Astrocyte of the spinal cord (primary cell): ENCODE results near the gene MTARC2.

ENCODE experiments used
- DNase-seq: peaks from one replicate; pipeline ENCODE4 v3.0.0; 2011; ENCODE audit warnings: low read depth, low spot score
- H3K4me3 ChIP-seq: 2 replicates; pipeline ENCODE4 v1.5.1; 2011; ENCODE audit warnings: low read depth, mild to moderate bottlenecking, low read length, moderate library complexity
- in situ Hi-C: cut with HindIII; loops from 2 replicates; pipeline ENCODE4 v1.10.0; 2017; ENCODE audit warnings: low sequenced_read_pairs
- TF ChIP-seq, protein P1 (sequence below): IDR thresholded peaks from 2 replicates; pipeline ENCODE4 v1.5.1; 2012; ENCODE audit warnings: low read depth, mild to moderate bottlenecking, low read length, inconsistent platforms

MTARC2 gene

DNA sequence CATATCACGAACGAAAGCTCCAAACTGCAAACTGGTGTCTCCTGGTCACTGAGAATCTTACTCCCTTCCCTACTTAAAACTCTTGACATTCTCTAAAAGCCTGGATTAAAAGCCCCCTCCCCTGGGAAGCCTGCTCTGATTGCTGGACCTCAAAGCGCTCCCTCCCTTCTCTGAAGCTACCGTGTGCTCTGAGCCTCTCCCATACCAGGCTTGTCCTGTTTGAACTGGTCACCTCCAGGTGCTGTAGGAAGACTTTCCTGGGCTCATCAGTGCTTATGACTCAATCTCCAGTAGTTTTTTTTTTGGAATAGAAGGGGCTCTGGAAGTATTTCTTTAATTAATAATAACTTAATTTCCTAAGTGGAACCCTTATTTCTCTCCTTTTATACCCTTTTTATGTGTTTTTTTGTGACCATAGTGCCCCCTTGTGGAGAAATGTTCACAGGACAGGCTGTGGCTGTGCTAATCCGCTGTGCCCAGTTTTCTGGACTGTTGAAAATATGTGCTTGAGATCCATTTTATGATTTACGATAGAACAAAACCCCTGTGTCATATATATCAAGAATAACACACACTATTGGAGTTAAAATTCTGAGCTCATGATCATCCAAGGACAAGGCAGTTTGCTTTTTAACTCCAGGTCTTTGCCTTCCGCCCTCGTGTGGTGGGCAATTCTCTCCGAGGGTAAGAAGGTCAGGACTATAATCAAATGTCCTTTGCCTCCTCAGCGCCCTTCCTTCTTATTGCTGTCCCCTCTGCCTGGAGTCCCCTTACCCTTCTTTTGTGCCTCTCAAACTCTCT is 55.5 kb downstream of the MTARC2 start:
- peak; percentile 42 for DNase-seq
- TF ChIP-seq, protein P1, sequence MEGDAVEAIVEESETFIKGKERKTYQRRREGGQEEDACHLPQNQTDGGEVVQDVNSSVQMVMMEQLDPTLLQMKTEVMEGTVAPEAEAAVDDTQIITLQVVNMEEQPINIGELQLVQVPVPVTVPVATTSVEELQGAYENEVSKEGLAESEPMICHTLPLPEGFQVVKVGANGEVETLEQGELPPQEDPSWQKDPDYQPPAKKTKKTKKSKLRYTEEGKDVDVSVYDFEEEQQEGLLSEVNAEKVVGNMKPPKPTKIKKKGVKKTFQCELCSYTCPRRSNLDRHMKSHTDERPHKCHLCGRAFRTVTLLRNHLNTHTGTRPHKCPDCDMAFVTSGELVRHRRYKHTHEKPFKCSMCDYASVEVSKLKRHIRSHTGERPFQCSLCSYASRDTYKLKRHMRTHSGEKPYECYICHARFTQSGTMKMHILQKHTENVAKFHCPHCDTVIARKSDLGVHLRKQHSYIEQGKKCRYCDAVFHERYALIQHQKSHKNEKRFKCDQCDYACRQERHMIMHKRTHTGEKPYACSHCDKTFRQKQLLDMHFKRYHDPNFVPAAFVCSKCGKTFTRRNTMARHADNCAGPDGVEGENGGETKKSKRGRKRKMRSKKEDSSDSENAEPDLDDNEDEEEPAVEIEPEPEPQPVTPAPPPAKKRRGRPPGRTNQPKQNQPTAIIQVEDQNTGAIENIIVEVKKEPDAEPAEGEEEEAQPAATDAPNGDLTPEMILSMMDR: peak; percentile 78
- in situ Hi-C loops: no loop called here
- no peak overlapping the region for H3K4me3 ChIP-seq

DNA sequence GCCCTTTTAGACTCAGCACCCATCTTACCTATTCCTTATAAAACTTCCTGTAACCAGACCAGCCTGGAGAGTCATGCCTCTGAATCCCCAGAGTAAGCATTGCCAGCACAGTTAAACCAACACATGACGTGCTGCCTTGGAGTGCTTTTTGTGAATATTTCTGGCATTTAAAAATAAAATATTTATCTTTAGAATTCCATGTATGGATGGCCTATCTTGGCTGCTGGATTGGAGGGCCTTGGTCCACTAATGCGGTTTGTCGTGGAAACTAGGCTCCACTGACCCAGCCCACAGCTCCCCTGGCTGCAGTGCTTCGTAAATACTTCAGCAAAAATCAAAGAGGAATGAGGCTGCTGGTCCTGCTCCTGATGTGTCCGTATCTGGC is 56.1 kb downstream of the MTARC2 start:
- TF ChIP-seq, protein P1: no peak

DNA sequence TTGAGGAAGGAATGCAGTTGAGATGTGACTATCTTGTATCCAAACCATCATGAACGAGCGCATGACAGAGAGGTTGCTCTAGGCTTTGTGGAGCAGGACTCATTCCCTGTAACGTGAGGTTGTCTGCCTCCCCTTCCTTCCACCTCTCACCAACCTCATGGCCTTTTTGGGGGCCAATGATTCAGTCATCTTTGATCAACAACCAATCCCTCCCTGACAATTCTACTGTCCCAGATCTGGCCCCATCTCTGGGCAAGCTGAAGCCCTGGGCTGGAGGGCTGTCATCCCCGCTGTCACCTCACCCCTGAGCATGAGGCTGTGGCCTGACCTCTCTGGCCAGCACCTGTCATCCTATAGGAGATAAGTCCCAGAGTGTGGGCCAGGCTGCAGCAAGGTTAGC is 58.3 kb downstream of the MTARC2 start:
- H3K4me3 ChIP-seq: no peak overlapping the region
- in situ Hi-C loops: no loop called here
- DNase-seq: no peak
- TF ChIP-seq, protein P1: no peak

More for the DNA sequence above, 56.1 kb downstream of the MTARC2 start:
- H3K4me3 ChIP-seq: no peak overlapping the region
- in situ Hi-C loops: no loop called here
- no peak for DNase-seq

DNA sequence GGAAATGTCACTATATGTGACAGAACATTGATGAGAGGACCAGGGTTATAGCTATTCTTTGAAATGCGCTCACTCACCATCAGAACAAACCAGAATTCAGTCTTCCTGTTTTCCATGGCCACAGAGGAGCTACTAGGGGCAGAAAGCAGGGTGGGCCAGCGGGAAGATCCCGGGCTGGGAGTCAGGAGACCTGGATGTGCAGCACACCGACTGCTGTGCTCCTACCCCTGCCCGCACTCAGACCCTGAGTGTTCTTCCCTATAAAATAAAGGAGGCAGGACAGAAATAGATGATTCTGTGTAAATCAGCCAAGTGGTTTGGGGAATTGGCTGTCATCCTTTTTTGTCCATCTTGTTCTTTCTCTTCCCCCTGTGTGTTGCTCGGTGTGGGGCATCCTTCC is 59.6 kb downstream of the MTARC2 start:
- in situ Hi-C loops: no loop called here
- TF ChIP-seq, protein P1: no peak
- no peak for DNase-seq
- H3K4me3 ChIP-seq: no peak overlapping the region

DNA sequence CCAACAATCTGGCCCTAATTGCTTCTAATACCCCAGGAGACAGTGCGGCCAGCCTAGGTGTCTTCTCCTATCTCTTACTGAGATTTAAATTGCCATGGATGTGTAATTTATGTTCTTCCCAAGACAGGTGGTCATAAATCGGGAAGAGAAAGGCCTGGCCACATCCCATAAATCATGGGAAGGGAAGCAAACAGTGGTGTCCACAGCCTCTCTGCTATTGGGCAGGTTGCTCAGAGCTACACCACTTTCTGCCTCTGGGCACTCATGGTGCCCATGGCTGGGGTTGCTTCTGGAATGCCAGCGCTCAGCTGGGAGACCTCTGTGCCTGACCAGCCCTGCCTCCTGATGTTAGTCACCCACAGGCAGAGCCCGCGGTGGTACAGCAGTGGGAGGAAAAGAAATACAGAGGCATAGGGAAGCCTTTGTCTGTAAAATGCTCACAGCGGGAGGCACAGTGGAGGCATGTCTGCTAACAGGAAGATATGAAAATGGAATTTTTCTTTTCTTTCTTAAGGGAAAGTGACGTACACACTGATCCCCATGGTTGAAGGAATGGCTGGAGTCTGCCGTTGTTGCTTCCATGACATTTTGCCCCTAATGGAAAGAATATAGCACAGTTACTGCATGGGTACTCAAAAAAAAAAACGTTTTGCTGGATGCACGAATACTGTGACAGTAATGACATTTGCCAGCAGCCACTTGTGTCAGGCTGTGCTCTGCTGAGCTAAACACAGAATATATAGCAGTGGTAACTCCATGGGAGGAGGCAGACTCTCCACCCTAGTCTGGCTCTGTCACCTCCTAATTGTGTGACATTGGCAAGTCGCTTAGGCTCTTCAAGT is 60.4 kb downstream of the MTARC2 start:
- in situ Hi-C loops: no loop called here
- H3K4me3 ChIP-seq: no peak overlapping the region
- DNase-seq: peak; percentile 36
- TF ChIP-seq, protein P1: no peak

DNA sequence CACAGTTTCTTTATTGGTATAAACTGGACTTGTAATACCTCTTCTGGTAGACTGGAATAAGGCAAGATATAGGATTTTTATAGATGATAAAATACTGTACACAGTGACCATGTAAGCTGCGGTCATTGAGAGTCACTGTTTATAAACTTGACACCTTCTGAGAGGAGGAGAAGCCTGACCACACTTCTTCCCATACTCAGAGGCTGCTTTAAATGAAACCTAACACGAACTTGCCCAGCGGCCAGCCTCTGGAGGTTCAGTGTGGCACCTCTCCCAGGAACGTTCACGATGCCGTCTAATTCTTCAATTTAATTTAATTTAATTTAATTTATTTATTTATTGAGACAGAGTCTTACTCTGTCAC is 61.0 kb downstream of the MTARC2 start:
- TF ChIP-seq, protein P1: no peak
- in situ Hi-C loops: no loop called here
- DNase-seq: no peak

More for the DNA sequence above, 61.0 kb downstream of the MTARC2 start:
- H3K4me3 ChIP-seq: no peak overlapping the region
